ENCODE measurements around the gene BOD1L1. TPM values are rescaled to one million over a fixed set of nuclear protein-coding genes. Genes with fewer than 3 reads are reported as not detected.

BOD1L1 gene
- total RNA-seq, 1 donor from 2014 or later: 41.5 TPM

GRCh38 chr4:13546142-13546940 is 81.2 kb downstream of the BOD1L1 start:
- intact Hi-C loops (cut with micrococcal nuclease): loop anchor here (5.0 to 10.0 kb wide), 2 partner anchors 69 to 162 kb away; no protein-coding TSS in a partner anchor
- DNase-seq (ENCODE audit: low spot score): no peak
- Mint-ChIP-seq H3K27ac (peak overlapping the region; percentile 33), H3K27me3 (ENCODE audit: low read depth) (peaks cover 60% of the 10 kb centered on the region), H3K36me3 (ENCODE audit: low read depth) (peaks cover 10% of the 10 kb centered on the region), H3K4me3 (ENCODE audit: low read depth) (peak overlapping the region; percentile 82), H3K4me1 (ENCODE audit: low read depth) (peaks cover 29% of the 10 kb centered on the region), H3K9me3 (no peaks in the 10 kb centered on the region)

GRCh38 chr4:13545394-13545808 is 82.1 kb downstream of the BOD1L1 start:
- DNase-seq (ENCODE audit: low spot score): no peak
- H3K36me3 Mint-ChIP-seq (ENCODE audit: low read depth): peaks cover 10% of the 10 kb centered on the region
- H3K9me3 Mint-ChIP-seq: no peaks in the 10 kb centered on the region
- peaks cover 61% of the 10 kb centered on the region for H3K27me3 Mint-ChIP-seq (ENCODE audit: low read depth)
- intact Hi-C loops (cut with micrococcal nuclease): loop anchor here (2.0 to 10.0 kb wide), 3 partner anchors 17 to 161 kb away; no protein-coding TSS in a partner anchor
- peaks cover 33% of the 10 kb centered on the region for H3K4me1 Mint-ChIP-seq (ENCODE audit: low read depth)
- peak overlapping the region; percentile 30 for H3K27ac Mint-ChIP-seq
- peak overlapping the region; percentile 86 for H3K4me3 Mint-ChIP-seq (ENCODE audit: low read depth)

GRCh38 chr4:13544606-13545393 is 82.7 kb downstream of the BOD1L1 start:
- DNase-seq (ENCODE audit: low spot score): peak; percentile 39
- intact Hi-C loops (cut with micrococcal nuclease): loop anchor here (2.0 to 10.0 kb wide), 3 partner anchors 16 to 160 kb away; no protein-coding TSS in a partner anchor
- Mint-ChIP-seq H3K36me3 (ENCODE audit: low read depth) (peaks cover 10% of the 10 kb centered on the region), H3K27me3 (ENCODE audit: low read depth) (peaks cover 66% of the 10 kb centered on the region), H3K27ac (peak overlapping the region; percentile 58), H3K4me1 (ENCODE audit: low read depth) (peaks cover 34% of the 10 kb centered on the region), H3K9me3 (no peaks in the 10 kb centered on the region), H3K4me3 (ENCODE audit: low read depth) (peak overlapping the region; percentile 86)

- H3K4me1 Mint-ChIP-seq (ENCODE audit: low read depth): peaks cover 31% of the 10 kb centered on the region
- peaks cover 69% of the 10 kb centered on the region for H3K27me3 Mint-ChIP-seq (ENCODE audit: low read depth)
- peak within 1 kb of the TSS; percentile 86 for H3K4me3 Mint-ChIP-seq (ENCODE audit: low read depth)
- intact Hi-C loops (cut with micrococcal nuclease): loop anchor here (2.0 to 10.0 kb wide), 2 partner anchors 15 to 159 kb away; no protein-coding TSS in a partner anchor
- H3K27ac Mint-ChIP-seq: peak within 1 kb of the TSS; percentile 58
- H3K9me3 Mint-ChIP-seq: no peaks in the 10 kb centered on the region
- no peak for DNase-seq (ENCODE audit: low spot score)
- peaks cover 10% of the 10 kb centered on the region for H3K36me3 Mint-ChIP-seq (ENCODE audit: low read depth)
Observed at GRCh38 chr4:13543839-13544605, 83.5 kb downstream of the BOD1L1 start, which contains the start of gene NKX3-2. Gene NKX3-2, minus strand, starts transcription at chr4:13544508. Its CDS starts 94 bp downstream, at chr4:13544414.

GRCh38 chr4:13543032-13543838 is 84.3 kb downstream of the BOD1L1 start:
- Mint-ChIP-seq H3K27me3 (ENCODE audit: low read depth) (peaks cover 70% of the 10 kb centered on the region), H3K4me1 (ENCODE audit: low read depth) (peaks cover 27% of the 10 kb centered on the region), H3K9me3 (peaks cover 5% of the 10 kb centered on the region), H3K27ac (peak overlapping the region; percentile 4), H3K36me3 (ENCODE audit: low read depth) (peaks cover 12% of the 10 kb centered on the region), H3K4me3 (ENCODE audit: low read depth) (peak overlapping the region; percentile 5)
- intact Hi-C loops (cut with micrococcal nuclease): loop anchor here (10.0 kb wide), 1 partner anchor 158 kb away; no protein-coding TSS in a partner anchor
- no peak for DNase-seq (ENCODE audit: low spot score)

- Mint-ChIP-seq H3K9me3 (peaks cover 8% of the 10 kb centered on the region), H3K36me3 (ENCODE audit: low read depth) (peaks cover 13% of the 10 kb centered on the region), H3K4me1 (ENCODE audit: low read depth) (peaks cover 27% of the 10 kb centered on the region), H3K27ac (peak overlapping the region; percentile 4), H3K27me3 (ENCODE audit: low read depth) (peaks cover 73% of the 10 kb centered on the region), H3K4me3 (ENCODE audit: low read depth) (peak overlapping the region; percentile 5)
- intact Hi-C loops (cut with micrococcal nuclease): loop anchor here (10.0 kb wide), 1 partner anchor 158 kb away; no protein-coding TSS in a partner anchor
- no peak for DNase-seq (ENCODE audit: low spot score)
Observed at GRCh38 chr4:13542577-13543031, 84.9 kb downstream of the BOD1L1 start.

DNA sequence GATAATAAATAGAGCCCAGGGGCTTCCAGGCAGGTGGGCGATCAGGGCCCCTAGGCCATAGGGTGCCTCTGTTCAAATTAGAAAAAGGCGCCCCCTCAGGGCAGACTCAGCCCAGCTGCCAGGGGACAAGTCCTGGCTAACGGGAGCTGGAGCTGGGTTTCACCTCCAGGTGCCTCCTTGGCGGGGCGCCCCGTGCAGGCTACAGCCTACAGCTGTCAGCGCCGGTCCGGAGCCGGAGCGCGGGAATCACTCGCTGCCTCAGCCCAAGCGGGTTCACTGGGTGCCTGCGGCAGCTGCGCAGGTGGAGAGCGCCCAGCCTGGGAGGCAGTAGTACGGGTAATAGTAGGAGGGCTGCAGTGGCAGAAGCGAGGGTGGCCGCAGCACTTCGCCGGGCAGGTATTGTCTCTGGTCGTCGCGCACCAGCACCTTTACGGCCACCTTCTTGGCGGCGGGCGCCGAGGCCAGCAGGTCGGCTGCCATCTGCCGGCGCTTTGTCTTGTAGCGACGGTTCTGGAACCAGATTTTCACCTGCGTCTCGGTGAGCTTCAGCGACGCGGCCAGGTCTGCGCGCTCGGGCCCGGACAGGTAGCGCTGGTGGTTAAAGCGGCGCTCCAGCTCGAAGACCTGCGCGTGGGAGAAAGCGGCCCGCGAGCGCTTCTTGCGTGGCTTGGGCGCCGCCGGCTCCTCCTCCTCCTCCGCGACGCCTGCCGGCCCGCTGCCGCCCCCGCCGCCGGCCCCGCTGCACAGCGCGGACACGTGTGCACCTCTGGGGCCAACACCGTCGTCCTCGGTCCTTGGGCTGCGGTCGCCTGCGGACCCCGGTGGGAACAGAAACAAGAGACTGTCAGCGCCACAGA is 85.6 kb downstream of the BOD1L1 start:
- Mint-ChIP-seq H3K4me1 (ENCODE audit: low read depth) (peaks cover 26% of the 10 kb centered on the region), H3K9me3 (peaks cover 9% of the 10 kb centered on the region), H3K27ac (no peak overlapping the region), H3K27me3 (ENCODE audit: low read depth) (peaks cover 78% of the 10 kb centered on the region), H3K36me3 (ENCODE audit: low read depth) (peaks cover 13% of the 10 kb centered on the region), H3K4me3 (ENCODE audit: low read depth) (no peak overlapping the region)
- intact Hi-C loops (cut with micrococcal nuclease): loop anchor here (10.0 kb wide), 1 partner anchor 157 kb away; no protein-coding TSS in a partner anchor
- DNase-seq (ENCODE audit: low spot score): no peak

DNA sequence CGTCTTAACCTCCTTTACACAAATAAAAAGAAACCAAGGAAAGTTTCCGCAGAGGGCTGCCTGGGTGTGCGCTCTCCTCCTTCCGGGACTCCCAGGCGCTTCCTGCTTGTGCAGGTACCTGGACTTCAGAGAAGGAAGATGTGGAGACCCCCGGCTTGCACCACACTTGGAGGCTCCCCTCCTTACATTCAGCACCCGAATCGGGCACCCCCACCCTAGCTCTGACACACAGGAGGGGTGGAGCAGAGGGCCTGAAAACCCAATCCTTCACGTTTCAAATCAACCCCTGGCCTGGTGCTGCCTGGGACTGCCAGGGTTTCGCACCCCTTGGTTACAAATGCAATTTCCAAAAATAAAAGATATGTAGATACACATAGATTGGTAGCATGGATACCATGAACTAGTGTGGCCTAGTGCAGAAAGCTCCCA is 86.3 kb downstream of the BOD1L1 start:
- Mint-ChIP-seq H3K4me3 (ENCODE audit: low read depth) (no peak overlapping the region), H3K27ac (no peak overlapping the region)

GRCh38 chr4:13540446-13541175 is 86.9 kb downstream of the BOD1L1 start:
- H3K4me3 Mint-ChIP-seq (ENCODE audit: low read depth): no peak overlapping the region
- H3K4me1 Mint-ChIP-seq (ENCODE audit: low read depth): peaks cover 16% of the 10 kb centered on the region
- H3K36me3 Mint-ChIP-seq (ENCODE audit: low read depth): peaks cover 11% of the 10 kb centered on the region
- H3K27ac Mint-ChIP-seq: no peak overlapping the region
- H3K9me3 Mint-ChIP-seq: peaks cover 14% of the 10 kb centered on the region
- DNase-seq (ENCODE audit: low spot score): no peak
- H3K27me3 Mint-ChIP-seq (ENCODE audit: low read depth): peaks cover 80% of the 10 kb centered on the region
- intact Hi-C loops (cut with micrococcal nuclease): loop anchor here (10.0 kb wide), 1 partner anchor 156 kb away; no protein-coding TSS in a partner anchor

More for the DNA sequence above, 86.3 kb downstream of the BOD1L1 start:
- Mint-ChIP-seq H3K27me3 (ENCODE audit: low read depth) (peaks cover 78% of the 10 kb centered on the region), H3K4me1 (ENCODE audit: low read depth) (peaks cover 18% of the 10 kb centered on the region), H3K9me3 (peaks cover 14% of the 10 kb centered on the region), H3K36me3 (ENCODE audit: low read depth) (peaks cover 13% of the 10 kb centered on the region)
- intact Hi-C loops (cut with micrococcal nuclease): loop anchor here (10.0 kb wide), 1 partner anchor 156 kb away; no protein-coding TSS in a partner anchor
- no peak for DNase-seq (ENCODE audit: low spot score)

Measured in activated T-helper 2 cell treated with anti-CD3 and anti-CD28 coated beads, Interferon-gamma antibody, Interleukin-2, Interleukin-4, amounts not matched to agents 10 μg/mL and 5 μg/mL and 100 μg/mL, durations not matched to agents 14 hours and 24 hours and 36 hours (primary cell).